GM12865 (cell line): ENCODE measurements around the gene TSHZ2.

Experiments used
- DNase-seq: peaks from one replicate; pipeline ENCODE4 v3.0.0; 2010; ENCODE audit warnings: low read depth
- H3K4me3 ChIP-seq: 2 replicates; pipeline ENCODE4 v1.5.1; 2011; ENCODE audit warnings: mild to moderate bottlenecking, low read depth, low read length, control low read depth
- CTCF ChIP-seq: IDR thresholded peaks from 2 replicates; pipeline ENCODE4 v1.5.1; 2011; ENCODE audit warnings: low read length, control low read depth, low read depth, inconsistent platforms; ENCODE audit not compliant: insufficient read depth; ENCODE audit errors: missing control alignments

Gene TSHZ2

GRCh38 chr20:53328961-53329360 lies 356.8 kb downstream of the TSHZ2 start:
- TF ChIP-seq CTCF, result no peak
- H3K4me3 ChIP-seq, result no peak overlapping the region
- DNase-seq, result no peak

DNA sequence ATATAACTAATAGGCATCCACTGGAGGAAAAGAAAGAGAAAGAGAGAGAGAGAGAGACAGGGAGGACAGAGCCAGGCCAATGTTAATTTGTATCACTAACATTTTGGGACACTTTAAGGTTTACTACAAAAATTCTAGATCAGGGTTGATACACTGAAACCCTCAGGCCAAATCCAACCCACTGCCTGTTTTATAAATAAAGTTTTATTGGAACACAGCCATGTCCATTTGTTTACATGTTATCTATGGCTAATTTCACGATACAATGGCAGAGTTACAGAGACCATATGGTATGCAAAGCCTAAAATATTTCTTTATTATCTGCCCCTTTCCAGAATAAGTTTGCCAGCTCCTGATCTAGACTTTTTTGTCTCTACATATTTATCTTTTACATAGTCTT lies 357.6 kb downstream of the TSHZ2 start:
- TF ChIP-seq CTCF, result no peak
- no peak for DNase-seq
- H3K4me3 ChIP-seq, result no peak overlapping the region

DNA sequence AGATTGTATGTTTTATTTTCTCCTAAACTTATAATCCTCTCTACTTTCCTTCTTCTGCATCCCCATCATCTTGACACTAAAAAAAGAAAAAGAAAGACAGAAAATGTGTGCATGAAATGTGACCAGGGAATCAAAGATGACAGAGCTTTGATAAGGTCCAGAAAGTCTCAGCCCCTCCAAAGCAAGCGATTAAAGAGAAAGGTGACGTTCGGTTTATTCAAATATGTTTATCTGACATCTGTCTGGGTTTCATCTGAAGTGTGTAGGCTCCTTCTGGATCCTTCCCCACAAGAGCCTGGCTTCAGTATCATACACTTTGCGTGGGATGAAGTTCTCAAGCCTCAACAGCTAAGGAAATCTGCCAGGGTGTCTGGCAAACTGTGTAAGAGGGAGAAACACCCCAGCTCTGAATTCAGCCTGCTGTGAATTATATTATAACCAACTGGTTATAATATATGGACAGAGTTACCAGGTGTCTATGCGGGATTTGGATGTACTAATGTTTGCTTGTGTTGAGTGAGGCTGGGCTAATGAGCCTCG lies 358.5 kb downstream of the TSHZ2 start:
- no peak for TF ChIP-seq CTCF
- DNase-seq, result no peak
- H3K4me3 ChIP-seq, result no peak overlapping the region

DNA sequence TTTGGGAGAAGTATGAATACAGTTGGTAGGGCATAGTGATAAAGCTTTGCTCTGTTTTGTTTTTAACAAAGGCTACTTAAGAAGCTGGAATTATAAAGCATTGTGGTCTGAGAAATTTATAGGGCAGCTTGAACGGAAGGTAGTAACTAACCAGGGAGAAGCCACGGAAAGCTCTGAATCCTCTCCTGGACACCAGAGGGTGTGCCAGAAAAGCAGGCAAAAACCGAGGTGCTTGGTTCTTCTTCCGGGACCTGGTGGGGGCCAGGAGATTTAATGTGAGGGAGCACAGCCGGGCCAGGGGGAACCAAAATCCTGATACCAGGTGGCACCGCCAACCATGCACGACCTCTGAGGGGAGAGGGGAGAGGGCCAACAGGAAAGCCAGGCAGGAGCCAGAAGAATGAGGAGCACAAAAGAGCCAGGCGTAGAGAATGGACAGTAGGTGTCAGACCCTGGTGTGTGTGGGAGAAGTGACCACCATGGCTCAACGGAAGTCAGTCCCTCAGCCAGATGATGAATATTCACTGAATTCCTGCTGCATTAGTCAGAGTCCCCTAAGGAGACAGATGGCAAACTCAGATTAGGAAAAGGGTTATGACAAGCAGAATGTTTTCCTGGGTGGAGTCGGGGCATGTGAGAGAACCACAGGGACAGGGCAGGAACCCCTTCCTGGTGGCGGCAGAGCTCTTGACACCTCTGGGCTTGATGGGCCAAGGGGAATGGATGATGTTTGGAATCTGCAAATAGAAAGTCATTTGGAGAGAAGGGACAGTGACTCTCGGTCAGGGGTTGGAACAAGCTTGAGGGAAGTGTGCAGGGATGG lies 359.2 kb downstream of the TSHZ2 start:
- TF ChIP-seq CTCF, result no peak
- no peak overlapping the region for H3K4me3 ChIP-seq
- no peak for DNase-seq

DNA sequence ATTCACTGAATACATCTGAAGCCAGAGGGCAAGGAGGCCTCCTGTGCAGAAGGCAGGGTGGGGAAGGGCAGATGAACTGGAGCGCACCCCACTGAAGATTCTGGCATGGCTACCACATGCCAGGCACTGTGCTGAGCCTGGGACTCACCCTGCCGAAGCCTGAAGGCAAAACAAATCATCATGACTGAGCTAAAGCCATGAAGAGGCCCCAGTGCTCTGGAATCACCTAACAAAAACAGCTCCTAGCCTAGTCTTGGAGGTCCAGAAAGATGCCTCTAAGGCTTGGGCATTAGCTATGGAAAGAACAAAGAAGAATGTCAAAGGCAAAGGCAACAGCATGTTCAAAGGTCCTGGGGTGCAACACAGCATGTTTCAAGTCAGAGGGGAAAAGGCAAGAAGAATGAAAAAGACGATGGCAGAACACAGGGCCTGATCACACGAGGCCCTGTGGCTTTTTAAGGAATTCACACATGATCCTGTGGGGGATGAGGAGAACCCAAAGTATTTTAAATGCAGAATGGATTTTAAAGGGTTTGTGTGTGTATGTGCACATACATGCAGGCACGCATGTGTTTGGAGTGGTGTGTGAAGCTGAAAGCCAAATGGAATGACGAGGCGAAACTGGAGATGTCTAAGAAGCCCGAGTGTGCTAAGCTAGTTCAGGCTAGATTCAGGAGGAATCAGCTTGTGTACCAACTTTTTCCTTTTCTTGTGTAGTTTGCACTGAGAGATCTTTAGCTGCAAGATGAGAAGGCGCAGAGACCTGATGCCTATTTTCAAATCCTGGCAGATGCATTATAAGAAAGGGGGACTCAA lies 360.1 kb downstream of the TSHZ2 start:
- H3K4me3 ChIP-seq, result no peak overlapping the region
- TF ChIP-seq CTCF, result no peak
- no peak for DNase-seq

DNA sequence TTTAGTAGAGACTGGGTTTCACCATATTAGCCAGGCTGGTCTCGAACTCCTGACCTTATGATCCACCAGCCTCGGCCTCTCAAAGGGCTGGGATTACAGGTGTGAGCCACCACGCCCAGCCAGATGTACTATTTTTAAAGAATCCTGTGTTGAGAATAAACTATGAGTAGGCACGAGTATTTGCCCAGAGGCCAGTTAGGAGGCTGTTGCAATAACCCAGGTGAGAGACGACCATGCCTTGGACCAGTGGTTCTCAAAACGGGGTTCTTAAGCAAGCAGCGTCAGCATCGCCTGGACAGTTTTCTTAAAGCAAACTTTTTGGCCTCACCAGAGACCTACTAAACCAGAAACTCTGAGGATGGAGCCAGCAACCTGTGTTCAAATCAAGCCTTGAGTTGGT lies 362.7 kb downstream of the TSHZ2 start:
- no peak overlapping the region for H3K4me3 ChIP-seq
- no peak for DNase-seq
- no peak for TF ChIP-seq CTCF
